ENCODE data around the gene GAPDH. TPM values are rescaled to one million over a fixed set of nuclear protein-coding genes. Genes with fewer than 3 reads are reported as not detected.

The GAPDH gene
- total and polyA plus RNA-seq, 2 experiments from 2014 or later: 1,719 to 2,607 TPM

DNA sequence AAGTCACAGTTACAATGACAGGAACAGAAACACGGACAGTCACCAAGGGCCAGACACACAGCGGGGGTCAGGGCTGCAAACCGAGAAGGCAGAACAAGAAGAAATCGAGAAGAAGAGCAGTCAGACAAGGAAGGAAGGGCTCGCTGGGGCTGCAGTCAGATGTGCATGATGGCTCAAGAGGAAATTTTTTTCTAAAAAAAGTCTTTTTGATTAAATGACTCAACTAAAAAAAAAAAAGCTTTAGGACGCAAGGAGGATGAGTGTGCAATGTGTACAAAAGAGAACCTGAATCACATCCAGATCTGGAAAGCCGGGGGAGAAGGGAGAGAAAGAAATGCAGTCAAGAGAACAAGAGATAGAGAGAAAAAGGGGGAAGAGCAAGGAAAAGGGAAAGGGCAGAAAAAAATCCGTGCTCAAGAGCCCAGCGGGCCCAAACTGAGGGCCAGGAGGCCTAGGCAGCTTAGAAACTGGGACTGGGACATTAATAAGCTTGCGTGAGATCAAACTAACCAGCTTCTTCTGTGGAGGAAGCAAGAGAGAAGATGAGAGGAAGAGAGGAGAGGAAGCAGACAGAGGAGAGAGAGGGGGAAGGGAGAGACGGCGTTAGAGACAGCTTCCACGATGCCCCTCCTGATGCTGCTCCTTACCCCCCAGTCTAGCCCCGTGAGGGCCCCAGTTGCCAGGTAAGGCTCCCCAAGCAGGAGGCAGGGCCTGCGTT lies 14.8 kb downstream of the GAPDH start:
- Histone ChIP-seq H3K9me3 (ENCODE audit: low read depth) (no peaks in the 10 kb centered on the region), H3K9me2 (replicated peaks; ENCODE audit: insufficient read depth) (no peaks in the 10 kb centered on the region), H3K4me1 (ENCODE audit: insufficient read depth) (peaks cover 8% of the 10 kb centered on the region), H3K27ac (no peak overlapping the region), H3K4me3 (no peak overlapping the region), H3K79me2 (peaks cover 16% of the 10 kb centered on the region), H4K20me1 (ENCODE audit: insufficient read depth, poor library complexity, severe bottlenecking) (peaks cover 8% of the 10 kb centered on the region), H3K27me3 (no peaks in the 10 kb centered on the region), H3K4me2 (no peak overlapping the region), H2AFZ (no peak overlapping the region), H3K36me3 (replicated peaks; ENCODE audit: insufficient read depth, low read depth) (no peaks in the 10 kb centered on the region)
- 88% methylated on average over 13 of the region's 15 CpGs for WGBS (ENCODE audit: low lambda C conversion rate, missing lambda C conversion rate)
- DNase-seq (ENCODE audit: low spot score): no peak
- no peak for TF ChIP-seq EZH2phosphoT487 (IDR thresholded peaks at IDR 0.05; ENCODE audit: low read depth, severe bottlenecking, unreplicated experiment)
- no peak for TF ChIP-seq EZH2 (IDR thresholded peaks at IDR 0.05; ENCODE audit: borderline replicate concordance)
- TF ChIP-seq, protein P1, sequence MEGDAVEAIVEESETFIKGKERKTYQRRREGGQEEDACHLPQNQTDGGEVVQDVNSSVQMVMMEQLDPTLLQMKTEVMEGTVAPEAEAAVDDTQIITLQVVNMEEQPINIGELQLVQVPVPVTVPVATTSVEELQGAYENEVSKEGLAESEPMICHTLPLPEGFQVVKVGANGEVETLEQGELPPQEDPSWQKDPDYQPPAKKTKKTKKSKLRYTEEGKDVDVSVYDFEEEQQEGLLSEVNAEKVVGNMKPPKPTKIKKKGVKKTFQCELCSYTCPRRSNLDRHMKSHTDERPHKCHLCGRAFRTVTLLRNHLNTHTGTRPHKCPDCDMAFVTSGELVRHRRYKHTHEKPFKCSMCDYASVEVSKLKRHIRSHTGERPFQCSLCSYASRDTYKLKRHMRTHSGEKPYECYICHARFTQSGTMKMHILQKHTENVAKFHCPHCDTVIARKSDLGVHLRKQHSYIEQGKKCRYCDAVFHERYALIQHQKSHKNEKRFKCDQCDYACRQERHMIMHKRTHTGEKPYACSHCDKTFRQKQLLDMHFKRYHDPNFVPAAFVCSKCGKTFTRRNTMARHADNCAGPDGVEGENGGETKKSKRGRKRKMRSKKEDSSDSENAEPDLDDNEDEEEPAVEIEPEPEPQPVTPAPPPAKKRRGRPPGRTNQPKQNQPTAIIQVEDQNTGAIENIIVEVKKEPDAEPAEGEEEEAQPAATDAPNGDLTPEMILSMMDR (IDR thresholded peaks at IDR 0.05; ENCODE audit: poor library complexity): no peak

DNA sequence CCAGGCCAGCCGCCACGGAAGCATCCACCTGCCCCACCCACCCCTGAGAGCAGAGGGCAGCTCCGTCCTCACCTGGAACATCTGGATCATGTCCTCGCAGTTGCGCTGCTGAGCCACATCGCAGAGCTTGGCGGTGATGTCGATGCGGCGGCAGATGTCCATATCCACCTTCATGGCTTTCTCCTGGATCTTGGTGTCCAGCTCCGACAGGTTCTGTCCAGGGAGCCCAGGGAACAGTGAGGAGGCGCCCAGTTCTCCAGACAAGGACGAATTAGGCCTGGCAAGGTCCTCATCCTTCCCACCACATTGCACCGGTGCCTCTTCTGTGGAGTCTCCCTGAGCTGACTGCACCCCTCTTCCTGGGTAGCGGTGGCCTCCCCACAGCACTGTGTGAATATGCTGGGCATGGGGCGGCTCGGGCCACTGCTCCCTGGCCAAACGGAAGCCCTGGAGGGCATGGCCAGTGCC lies 15.4 kb downstream of the GAPDH start:
- no peaks in the 10 kb centered on the region for H3K9me3 ChIP-seq (ENCODE audit: low read depth)
- no peak overlapping the region for H3K27ac ChIP-seq
- TF ChIP-seq EZH2 (IDR thresholded peaks at IDR 0.05; ENCODE audit: borderline replicate concordance) (no peak), EZH2phosphoT487 (IDR thresholded peaks at IDR 0.05; ENCODE audit: low read depth, severe bottlenecking, unreplicated experiment) (no peak)
- TF ChIP-seq, protein P1 (IDR thresholded peaks at IDR 0.05; ENCODE audit: poor library complexity): no peak
- no peaks in the 10 kb centered on the region for H3K27me3 ChIP-seq
- H3K36me3 ChIP-seq (replicated peaks; ENCODE audit: insufficient read depth, low read depth): no peaks in the 10 kb centered on the region
- no peaks in the 10 kb centered on the region for H3K9me2 ChIP-seq (replicated peaks; ENCODE audit: insufficient read depth)
- H3K79me2 ChIP-seq: peaks cover 16% of the 10 kb centered on the region
- peaks cover 14% of the 10 kb centered on the region for H3K4me1 ChIP-seq (ENCODE audit: insufficient read depth)
- H3K4me3 ChIP-seq: no peak overlapping the region
- H3K4me2 ChIP-seq: no peak overlapping the region
- peaks cover 8% of the 10 kb centered on the region for H4K20me1 ChIP-seq (ENCODE audit: insufficient read depth, poor library complexity, severe bottlenecking)
- no peak for DNase-seq (ENCODE audit: low spot score)
- no peak overlapping the region for H2AFZ ChIP-seq
- WGBS (ENCODE audit: low lambda C conversion rate, missing lambda C conversion rate): 95% methylated on average over 18 of the region's 18 CpGs

DNA sequence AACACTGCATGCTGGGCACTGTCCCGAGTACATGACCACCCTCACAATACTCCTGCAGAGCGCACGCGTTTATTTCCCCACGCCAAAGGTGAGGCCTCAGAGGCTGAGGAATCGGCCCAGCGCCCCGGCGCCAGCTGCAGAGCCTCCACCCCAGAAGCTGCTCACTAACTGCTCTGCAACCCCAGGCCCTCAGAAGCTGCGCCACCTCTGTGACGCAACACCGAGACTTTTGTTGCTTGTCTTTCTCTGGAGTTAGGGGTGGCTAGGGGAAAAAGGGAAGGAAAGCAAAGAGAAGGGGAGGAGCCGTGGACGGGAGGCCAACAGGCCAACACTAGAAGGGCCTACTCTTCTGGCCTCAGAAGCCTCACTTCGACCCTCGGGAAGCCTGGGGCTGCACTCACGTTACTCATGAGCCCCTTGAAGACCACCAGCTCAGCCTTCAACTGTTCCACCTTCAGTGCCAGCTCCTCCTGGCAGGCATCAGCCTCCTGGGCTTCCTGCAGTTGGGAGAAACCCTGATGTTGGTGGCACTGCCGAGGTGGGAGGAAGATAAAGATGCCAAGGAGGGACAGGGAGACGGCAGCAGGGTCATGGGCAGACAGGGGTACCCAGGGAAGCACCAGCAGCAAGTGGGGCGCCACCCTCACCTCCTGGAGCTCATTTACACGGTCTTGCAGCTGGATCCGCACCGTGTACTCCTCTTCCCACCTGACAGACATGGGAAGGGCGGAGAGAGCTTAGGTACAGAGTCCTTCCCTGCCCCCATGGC lies 16.2 kb downstream of the GAPDH start:
- Histone ChIP-seq H3K4me2 (no peak overlapping the region), H3K27me3 (no peaks in the 10 kb centered on the region), H3K27ac (no peak overlapping the region), H3K9me3 (ENCODE audit: low read depth) (no peaks in the 10 kb centered on the region), H3K9me2 (replicated peaks; ENCODE audit: insufficient read depth) (no peaks in the 10 kb centered on the region), H3K4me1 (ENCODE audit: insufficient read depth) (peaks cover 14% of the 10 kb centered on the region), H2AFZ (no peak overlapping the region), H4K20me1 (ENCODE audit: insufficient read depth, poor library complexity, severe bottlenecking) (peaks cover 8% of the 10 kb centered on the region), H3K4me3 (no peak overlapping the region), H3K79me2 (peaks cover 16% of the 10 kb centered on the region), H3K36me3 (replicated peaks; ENCODE audit: insufficient read depth, low read depth) (no peaks in the 10 kb centered on the region)
- no peak for DNase-seq (ENCODE audit: low spot score)
- TF ChIP-seq, protein P1 (IDR thresholded peaks at IDR 0.05; ENCODE audit: poor library complexity): no peak
- TF ChIP-seq EZH2phosphoT487 (IDR thresholded peaks at IDR 0.05; ENCODE audit: low read depth, severe bottlenecking, unreplicated experiment) (no peak), EZH2 (IDR thresholded peaks at IDR 0.05; ENCODE audit: borderline replicate concordance) (no peak)
- WGBS (ENCODE audit: low lambda C conversion rate, missing lambda C conversion rate): 95% methylated on average over 24 of the region's 24 CpGs
